Activated T-cell treated with anti-CD3 and anti-CD28 coated beads for 1 hour (primary cell): ENCODE data around the gene HERC6.
"Not testable (repeated sequence)": the region's sequence is repeated elsewhere in the genome, so short reads cannot be mapped to it uniquely, and the experiment has no call there.

Experiments
- DNase-seq: peaks from one replicate; pipeline ENCODE4 v3.0.0-alpha.2; 2020; ENCODE audit warnings: low read depth

The HERC6 gene

DNA sequence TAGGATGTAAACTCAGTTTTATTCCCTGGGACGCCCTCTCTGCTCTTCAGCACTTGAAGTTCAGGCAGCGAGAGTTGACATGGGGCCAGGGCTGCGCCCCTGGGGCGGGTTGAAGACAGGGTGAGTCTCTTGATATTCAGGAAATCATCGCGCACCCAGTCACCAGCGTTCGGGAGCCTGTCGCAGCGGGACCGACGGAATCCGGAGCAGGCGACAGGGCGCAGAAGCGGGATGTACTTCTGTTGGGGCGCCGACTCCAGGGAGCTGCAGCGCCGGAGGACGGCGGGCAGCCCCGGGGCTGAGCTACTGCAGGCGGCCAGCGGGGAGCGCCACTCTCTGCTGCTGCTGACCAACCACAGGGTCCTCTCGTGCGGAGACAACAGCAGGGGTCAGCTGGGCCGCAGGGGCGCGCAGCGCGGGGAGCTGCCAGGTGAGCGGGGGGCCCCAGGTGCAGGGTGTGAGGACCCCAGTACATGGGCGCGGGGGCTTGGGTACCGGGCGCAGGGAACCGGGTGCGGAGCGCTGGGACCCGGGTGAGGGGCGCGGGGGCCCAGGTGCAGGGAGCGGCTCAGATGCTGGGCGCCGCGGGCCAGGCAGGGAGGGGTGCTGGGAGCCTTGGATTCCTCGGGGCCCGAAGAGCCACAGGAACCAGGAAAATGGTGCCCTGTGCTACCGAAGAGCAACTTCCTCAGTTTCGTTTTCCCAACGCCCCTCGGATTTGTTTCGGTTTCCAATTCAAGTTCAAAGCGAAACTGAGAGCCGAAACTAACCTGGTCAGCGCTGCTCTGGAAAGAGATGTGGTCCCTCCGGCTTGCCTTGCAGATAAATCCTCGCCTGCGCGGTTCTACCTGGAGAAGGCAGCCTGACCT lies at the start of gene HERC6:
Gene HERC6 (plus strand): TSS at position 162 of the 869 bp plus-strand sequence. CDS start 70 bp downstream, at position 232.
- peak; percentile 64 for DNase-seq

DNA sequence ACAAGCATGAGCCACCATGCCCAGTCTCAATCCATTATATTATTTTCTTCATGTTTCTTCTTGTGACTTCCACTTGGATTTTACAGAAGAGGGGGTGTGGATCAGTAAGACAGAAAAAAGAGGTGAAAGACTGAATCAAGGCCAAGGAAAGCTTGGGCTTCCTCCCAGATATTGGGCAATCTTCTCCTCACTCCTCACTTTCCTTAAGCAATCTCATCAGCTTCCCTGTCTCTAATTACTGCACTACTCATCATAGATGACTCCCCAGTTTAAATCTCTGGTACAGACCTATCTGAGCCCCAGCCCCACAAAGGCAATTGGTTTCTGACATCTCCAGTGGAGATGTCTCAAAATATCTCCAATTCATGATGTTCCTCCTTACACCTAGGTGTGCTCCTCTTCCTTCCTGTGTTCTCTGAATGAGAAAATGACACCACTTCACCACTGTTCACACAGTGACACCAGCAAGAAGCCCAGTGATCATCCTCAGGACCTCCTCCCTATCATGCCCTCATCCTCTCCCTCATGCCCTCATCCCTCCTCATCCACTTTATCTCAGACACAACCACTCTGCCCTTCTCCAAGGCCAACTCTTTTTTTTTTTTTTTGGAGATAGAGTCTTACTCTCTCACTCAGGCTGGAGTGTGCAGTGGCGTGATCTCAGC lies 44.8 kb upstream of the HERC6 start:
- DNase-seq = no peak

DNA sequence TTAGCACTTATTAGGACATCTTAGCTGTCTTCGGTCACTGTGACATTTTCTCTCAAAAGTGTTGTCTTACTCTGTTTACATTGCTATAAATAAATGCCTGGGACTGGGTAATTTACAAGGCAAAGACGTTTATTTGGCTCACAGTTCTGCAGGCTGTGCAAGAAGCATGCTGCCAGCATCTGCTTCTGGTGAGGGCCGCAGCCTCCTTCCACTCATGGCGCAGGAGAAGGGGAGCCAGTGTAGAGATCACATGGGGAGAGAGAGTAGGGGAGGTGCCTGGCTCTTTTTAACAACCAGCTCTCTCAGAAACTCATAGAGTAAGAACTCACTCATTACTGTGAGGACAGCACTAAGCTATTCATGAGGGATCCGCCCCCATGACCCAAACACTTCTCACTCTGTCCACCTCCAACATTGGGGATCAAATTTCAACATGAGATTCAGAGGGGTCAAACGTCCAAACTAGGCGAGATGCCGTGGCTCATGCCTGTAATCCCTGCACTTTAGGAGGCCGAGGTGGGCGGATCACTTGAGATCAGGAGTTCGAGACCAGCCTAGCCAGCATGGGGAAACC lies 43.5 kb upstream of the HERC6 start:
- DNase-seq = no peak

DNA sequence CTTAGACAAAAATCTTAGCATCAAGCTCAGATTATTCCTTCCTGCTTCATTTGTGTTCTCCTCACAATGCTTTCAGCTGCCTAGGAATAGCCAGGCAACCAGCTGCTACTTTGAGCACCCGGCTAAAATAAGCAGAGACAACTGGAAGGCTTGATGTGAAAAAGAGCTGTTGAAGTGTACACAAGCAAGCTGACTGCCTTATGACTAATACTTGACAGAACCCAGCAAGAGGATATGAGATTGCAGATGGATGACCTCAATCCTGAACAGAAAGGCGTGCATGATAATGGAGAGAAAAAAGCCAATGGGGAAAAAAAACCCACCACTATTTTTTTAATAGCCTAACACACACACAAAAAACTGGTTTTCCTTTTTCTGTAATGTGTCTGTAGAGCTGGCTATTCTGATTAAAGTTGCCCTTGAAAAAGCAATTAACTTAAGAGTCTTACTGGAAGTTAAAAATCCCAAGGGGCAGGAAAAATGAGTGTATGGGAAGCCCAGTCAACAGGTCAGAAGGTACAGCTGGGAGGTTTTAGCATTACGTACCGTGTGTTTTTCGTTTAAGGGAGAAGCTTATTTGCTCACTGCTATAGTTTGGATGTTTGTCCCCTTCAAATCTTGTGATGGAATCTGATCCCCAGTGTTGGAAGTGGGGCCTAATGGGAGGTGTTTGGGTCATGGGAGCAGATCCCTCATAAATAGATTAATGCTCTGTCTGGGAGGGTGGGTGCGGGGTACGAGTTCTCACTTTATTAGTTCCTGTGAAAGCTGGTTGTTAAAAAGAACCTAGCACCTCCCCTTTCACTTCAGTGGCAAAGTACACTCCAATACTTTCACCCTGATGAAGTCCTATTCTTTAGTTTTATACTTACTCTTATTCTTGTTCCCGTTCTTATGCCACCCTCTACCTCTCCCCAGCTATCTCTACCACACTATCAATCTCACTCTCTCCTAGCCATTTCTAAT lies 37.1 kb upstream of the HERC6 start:
- DNase-seq = no peak

DNA sequence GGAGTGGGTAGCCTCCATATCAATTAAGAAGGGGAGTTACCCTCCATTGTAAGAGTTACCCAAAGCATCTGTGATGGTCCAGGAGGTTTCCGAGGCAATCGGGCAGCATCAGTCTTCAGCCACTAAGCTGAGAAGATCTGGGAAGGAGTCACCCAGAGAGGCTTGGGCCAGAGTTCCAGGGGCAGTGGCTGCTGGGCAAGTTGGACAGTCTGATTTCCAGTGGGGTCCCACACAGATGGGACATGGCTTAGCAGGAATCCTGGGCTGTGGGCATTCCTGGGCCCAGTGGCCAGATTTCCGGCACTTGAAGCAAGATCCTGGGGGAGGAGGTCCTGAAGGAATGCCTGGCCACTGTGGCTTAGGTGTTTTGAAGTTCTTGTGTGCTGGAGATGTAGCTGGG lies 31.8 kb upstream of the HERC6 start:
- DNase-seq = not testable (repeated sequence)

DNA sequence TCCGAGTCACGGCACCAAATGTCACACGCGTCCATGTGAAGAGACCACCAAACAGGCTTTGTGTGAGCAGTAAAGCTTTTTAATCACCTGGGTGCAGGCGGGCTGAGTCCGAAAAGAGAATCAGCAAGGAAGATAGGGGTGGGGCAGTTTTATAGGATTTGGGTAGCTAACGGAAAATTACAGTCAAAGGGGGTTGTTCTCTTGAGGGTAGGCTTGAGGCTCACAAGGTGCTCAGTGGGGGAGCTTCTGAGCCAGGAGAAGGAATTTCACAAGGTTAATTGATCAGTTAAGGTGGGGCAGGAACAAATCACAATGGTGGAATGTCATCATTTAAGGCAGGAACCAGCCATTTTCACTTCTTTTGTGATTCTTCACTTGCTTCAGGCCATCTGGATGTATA lies 29.9 kb upstream of the HERC6 start:
- not testable (repeated sequence) for DNase-seq

DNA sequence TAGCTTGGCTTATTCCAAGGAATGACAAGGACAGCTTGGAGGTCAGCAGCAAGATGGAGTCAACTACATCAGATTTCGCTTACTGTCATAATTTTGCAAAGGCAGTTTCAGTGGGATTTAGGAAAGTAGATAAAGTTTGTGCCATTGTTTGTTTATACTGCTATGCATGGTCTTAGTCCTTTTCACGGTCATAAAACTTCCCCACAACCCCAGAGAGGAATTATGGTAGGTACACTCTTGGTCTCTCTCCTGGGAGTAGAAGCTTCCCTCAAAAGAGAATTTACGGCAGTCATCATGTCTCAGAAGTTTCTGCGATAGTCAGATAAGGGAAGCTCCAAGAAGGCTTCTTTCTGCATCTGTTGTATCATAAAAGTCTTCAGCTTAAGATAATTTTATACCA lies 27.9 kb upstream of the HERC6 start:
- DNase-seq = no peak

DNA sequence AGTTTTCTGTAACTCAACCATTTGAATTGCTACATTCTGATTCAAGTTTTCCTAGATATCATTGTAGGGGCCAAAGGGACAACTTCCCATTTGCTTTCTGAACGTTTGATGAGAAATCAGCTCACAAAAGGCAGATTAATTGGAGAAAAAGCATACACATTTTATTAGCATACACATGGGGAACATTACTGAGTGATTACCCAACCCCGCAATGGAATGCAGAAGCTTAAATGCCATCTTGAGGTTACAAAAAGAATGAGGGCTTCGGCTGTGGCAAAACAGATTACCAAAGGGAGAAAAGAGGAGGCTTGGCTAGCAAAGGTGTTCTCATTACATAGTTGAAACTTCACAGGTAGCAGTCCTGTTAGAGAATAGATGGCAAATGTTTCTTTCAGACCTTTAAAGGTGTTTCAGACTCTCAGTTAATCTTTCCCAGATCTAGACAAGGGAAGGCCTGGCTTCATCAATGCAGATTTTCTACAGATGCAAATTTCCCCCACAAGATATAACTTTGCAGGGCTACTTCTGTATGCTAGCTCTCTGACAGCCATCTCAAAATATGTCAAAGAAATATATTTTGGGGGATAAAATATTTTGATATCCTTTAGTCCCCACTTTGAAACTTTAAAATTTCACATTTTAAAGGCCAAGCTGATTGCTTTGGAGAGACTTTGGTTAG lies 26.5 kb upstream of the HERC6 start:
- DNase-seq = no peak

DNA sequence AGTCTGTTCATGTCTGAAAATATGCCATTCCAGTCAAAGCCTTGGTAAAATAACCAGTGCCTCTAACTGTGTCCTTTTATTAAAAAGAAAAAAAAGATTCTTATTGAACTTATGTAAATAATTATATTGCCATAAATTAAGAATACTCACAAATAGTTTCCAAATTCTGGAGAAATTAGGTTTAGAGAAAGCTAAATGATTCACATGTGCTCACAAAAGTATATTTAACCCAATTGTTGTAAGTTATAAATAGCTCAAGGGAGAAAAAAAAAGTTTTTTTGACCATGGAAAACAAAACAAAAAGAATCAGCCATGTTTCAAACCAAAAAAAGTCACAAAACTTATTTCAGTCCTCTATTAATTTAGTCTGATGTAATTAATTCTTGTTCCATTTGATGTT lies 25.3 kb upstream of the HERC6 start:
- no peak for DNase-seq

DNA sequence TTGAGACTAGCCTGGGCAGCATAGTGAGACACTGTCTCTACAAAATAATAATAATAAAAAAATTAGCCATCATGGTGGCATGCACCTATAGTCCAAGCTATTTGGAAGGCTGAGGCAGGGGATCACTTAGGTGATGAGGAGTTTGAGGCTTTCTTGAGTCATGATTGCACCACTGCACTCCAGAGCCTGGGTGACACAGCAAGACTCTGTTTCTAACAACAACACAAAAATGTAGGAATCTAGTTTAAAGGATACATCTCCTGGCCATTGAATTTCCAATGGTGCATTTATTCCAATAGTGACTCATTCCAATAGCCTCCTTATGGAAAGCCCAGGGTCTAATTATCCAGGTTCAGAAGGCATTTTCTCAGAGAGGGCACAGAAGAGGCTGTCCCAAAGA lies 21.9 kb upstream of the HERC6 start:
- no peak for DNase-seq

DNA sequence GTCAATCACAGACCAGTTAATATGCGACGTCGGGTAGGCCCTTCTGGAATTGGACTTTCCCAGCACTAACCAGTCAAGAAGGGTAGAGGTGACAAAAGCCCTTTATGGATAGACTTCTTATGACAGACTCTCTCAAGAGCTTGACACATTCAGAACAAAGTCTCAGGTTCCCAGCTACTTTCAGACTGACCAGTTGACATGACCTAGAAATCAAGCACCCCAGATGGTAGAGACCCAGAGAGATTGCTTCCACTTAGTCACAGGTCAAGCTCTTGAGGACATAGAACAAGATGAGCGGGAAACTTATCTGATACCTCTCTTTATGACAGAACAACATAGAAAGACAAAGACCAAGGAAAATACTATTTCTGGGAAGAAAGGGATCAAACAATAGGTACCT lies 21.4 kb upstream of the HERC6 start:
- DNase-seq = no peak

DNA sequence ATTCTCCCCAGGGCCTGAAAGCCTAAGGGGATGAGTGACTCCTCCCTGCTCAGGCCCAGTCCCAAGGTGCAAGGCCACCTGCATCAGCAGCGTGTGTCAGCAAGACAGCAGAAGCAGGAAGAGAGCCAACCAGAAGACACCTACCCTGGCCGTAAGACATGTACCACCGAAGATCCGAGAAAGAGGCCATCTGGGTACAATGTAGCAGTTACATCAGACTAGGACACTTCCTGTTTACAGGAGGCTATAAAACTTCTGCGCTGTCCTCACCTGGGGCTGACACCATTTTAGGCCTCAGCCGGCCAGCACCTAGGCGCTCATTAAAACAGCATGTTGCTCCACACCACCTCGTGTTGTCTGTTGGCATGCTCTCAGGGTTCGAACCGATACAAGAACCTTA lies 19.1 kb upstream of the HERC6 start:
- DNase-seq = no peak

DNA sequence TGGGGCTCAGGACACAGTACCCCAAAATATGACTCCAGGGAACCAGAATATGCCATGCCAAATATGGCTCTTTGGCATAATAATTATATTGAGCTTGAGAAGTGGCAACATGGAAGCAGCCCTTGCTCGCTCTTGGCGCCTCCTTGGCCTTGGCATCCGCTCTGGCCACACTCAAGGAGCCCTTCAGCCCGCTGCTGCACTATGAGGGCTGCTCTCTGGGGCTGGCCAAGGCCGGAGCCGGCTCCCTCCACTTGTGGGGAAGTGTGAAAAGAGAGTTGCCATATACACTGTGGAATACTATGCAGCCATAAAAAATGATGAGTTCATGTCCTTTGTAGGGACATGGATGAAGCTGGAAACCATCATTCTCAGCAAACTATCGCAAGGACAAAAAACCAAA lies 18.4 kb upstream of the HERC6 start:
- DNase-seq = no peak

DNA sequence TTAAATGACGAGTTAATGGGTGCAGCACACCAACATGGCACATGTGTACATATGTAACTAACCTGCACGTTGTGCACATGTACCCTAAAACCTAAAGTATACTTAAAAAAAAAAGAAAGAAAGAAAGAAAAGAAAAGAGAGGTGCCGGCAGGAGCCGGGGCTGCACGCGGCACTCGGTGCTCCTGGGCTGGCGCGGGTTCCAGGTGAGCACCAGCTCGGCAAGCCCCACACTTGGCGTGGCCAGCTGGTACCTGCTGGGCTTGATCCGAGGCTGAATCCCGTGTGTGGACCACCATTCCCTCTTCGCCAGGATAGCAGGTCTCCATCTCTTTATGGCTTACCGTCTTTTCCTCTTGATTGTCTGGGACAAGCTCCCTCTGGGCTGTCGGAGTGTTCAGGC lies 17.9 kb upstream of the HERC6 start:
- DNase-seq = no peak

DNA sequence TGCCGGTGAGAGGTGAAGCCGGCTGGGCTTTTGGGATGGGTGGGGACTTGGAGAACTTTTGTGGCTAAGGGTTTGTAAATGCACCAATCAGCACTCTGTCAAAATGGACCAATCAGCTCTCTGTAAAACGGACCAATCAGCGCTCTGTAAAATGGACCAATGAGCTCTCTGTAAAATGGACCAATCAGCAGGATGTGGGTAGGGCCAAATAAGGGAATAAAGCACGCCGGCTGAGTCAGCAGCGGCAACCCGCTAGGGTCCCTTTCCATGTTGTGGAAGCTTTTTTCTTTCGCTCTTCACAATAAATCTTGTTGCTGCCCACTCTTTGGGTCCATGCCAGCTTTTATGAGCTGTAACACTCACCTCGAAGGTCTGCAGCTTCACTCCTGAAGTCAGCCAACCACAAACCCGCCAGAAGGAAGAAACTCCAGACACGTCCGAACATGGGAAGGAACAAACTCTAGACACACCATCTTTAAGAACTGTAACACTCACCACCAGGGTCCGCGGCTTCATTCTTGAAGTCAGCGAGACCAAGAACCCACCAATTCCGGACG lies 17.4 kb upstream of the HERC6 start:
- not testable (repeated sequence) for DNase-seq

DNA sequence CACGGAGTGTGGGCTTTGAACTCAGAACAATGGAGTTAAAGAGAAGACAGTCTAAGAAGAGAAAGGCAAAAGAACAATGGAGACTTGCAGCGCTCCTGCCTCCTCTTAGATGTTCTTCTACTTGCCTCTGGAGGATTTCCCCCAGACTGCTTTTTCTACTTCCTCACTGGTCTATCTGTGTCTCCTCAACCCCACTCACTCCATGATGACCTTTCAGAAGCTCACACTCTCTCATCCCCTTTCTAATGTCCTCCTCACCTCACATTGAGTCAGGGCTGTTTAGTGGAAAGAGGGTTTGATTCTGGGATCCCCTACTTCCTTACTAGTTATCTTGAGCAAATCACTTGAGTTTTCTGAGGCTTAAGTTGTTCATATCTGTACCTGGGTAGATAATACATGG lies 12.2 kb upstream of the HERC6 start:
- no peak for DNase-seq

DNA sequence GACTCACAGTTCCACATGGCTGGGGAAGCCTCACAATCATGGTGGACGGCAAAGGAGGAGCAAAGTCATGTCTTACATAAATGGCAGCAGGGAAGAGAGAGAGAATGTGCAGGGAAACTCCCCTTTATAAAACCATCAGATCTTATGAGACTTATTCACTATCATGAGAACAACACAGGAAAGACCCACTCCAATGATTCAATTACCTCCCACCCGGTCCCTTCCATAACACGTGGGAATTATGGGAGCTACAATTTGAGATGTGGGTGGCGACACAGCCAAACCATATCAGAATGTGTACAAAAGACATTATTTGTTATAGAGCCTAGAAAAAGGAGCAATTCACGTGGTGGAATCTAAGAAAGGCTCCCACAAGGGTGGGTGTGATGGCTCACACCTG lies 10.8 kb upstream of the HERC6 start:
- no peak for DNase-seq

DNA sequence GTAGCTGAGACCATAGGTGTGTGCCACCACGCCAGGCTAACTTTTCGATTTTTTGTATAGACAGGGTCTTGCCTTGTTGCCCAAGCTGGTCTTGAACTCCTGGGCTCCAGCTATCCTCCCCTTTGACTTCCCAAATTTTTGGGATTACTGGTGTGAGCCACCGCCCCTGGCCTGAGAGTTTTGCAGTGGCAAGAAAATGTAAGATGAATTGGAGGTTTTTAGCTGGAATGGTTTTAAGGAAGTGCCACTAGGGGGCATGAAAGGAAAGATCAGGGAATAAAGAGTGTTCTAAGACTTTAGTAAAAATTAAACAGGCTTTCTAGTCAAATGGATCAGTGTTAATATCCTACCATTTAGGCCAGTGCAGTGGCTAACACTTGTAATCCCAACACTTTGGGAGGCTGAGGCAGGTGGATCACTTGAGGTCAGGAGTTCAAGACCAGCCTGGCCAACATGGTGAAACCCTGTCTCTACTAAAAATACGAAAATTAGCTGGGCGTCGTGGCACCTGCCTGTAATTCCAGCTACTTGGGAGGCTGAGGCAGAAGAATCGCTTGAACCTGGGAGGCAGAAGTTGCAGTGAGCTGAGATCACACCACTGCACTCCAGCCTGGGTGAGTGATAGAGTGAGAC lies 9.4 kb upstream of the HERC6 start:
- DNase-seq = not testable (repeated sequence)

DNA sequence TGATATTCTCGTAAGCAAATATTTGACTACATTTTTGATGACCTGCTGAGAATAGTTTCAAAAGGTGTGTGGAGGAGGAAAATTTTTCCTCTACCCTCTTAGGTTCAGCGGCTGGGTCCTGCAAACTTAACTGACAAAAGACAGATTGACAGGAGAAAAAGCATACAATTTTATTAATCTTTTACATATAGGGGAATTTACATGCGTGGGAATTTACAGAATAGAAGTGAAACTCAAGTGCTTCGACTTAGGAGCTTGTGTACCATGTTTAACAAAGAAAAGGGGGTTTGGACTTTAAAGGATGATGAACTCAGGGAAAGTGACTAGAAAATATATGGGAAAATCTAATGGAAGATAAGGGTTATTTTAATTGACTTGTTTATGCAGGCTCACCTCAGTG lies 2.5 kb downstream of the HERC6 start:
- DNase-seq = no peak

DNA sequence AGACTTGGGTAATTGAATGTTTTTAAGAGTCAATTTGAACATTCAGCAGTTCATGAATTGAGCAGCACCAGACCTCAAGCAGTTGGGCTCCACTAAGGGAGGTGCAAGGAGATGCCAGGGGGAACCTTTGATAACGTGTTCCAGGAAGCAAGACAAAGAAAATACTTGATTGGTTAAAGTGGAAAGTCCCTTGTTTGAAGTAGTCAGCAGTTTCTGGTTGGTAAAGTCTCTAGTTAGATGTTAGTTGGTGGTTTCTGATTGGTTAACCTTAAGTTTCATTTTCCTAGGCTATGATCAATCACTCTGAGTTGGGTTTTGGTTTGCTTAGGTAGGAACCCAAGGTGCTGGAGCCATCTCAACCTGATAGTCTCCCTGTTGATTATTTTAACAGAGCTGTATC lies 4.0 kb downstream of the HERC6 start:
- peak; percentile 36 for DNase-seq

DNA sequence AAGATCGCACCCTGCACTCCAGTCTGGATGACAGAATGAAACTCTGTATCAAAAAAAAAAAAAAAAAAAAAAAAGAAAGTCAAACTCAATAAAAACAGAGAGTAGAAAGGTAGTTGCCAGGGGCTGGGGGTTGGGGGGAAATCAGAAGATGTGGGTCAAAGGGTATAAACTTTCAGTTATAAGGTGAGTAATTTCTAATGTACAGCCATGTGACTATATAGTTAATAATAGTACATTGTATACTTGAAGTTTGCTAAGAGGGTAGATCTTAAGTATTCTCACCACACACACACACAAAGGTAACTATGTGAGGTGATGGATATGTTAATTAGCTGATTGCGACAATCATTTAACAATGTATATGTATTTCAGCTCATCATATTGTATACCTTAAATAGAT lies 11.5 kb downstream of the HERC6 start:
- DNase-seq = no peak
